PC-3 (cell line): ENCODE measurements around the gene VWC2L. TPM values are rescaled to one million over a fixed set of nuclear protein-coding genes. Genes with fewer than 3 reads are reported as not detected.

ENCODE experiments used
- ATAC-seq: fragments of 200-7000 bp; cut with Tn5 transposase; 2 replicates; pipeline ENCODE4 v1.9.1; 2020; ENCODE audit warnings: mild to moderate bottlenecking, moderate library complexity
- BruUV-seq: library from RNA; stranded (reverse); fragments of 400-500 nt; replicated peaks from 2 replicates; lab custom pipeline; 2021; lab: Mats Ljungman, UMichigan
- CTCF ChIA-PET: fragments of 300-600 bp; sonication (Branson Sonifier 250); formaldehyde crosslinking; loops from one replicate; lab custom pipeline; 2022; ENCODE audit warnings: antibody characterized with exemption; lab: Charles Lee
- POLR2A ChIA-PET: fragments of 300-600 bp; sonication (Branson Sonifier 250); formaldehyde crosslinking; loops from one replicate; lab custom pipeline; 2022; ENCODE audit warnings: antibody characterized with exemption; ENCODE audit not compliant: unreplicated experiment; lab: Charles Lee
- DNase-seq: peaks from one replicate; pipeline ENCODE4 v3.0.0-alpha.2; 2015
- H2AFZ ChIP-seq: fragments of 300-600 bp; sonication (generic); 2 replicates; pipeline ENCODE4 v1.6.0; 2016; ENCODE audit warnings: antibody characterized with exemption, low read length
- H3F3A ChIP-seq: fragments of 300-600 bp; sonication (generic); one replicate; pipeline ENCODE4 v1.6.0; 2017; ENCODE audit warnings: antibody characterized with exemption, low read length, control low read depth, mild to moderate bottlenecking; ENCODE audit not compliant: unreplicated experiment
- H3K27ac ChIP-seq: fragments of 300-600 bp; sonication (generic); 2 replicates; pipeline ENCODE4 v1.5.1; 2016; ENCODE audit warnings: mild to moderate bottlenecking, low read length
- H3K27me3 ChIP-seq: fragments of 300-600 bp; sonication (generic); 2 replicates; pipeline ENCODE4 v1.6.1; 2016; ENCODE audit warnings: low read length, mixed read lengths
- H3K36me3 ChIP-seq: fragments of 300-600 bp; sonication (generic); 2 replicates; pipeline ENCODE4 v1.6.1; 2016; ENCODE audit warnings: low read depth, mixed run types, low read length, mixed read lengths
- H3K4me1 ChIP-seq: fragments of 300-600 bp; sonication (generic); 2 replicates; pipeline ENCODE4 v1.5.1; 2016; ENCODE audit warnings: low read length; ENCODE audit not compliant: insufficient read depth
- H3K4me2 ChIP-seq: fragments of 300-600 bp; sonication (generic); 2 replicates; pipeline ENCODE4 v1.6.0; 2016; ENCODE audit warnings: low read length
- H3K4me3 ChIP-seq: fragments of 300-600 bp; sonication (generic); 2 replicates; pipeline ENCODE4 v1.5.1; 2016; ENCODE audit warnings: mild to moderate bottlenecking, low read length, mixed read lengths
- H3K79me2 ChIP-seq: fragments of 300-600 bp; sonication (generic); 2 replicates; pipeline ENCODE4 v1.6.1; 2017; ENCODE audit warnings: low read length, mixed read lengths
- H3K9ac ChIP-seq: fragments of 300-600 bp; sonication (generic); 2 replicates; pipeline ENCODE4 v1.6.0; 2016; ENCODE audit warnings: mild to moderate bottlenecking, low read length
- H3K9me2 ChIP-seq: fragments of 300-600 bp; sonication (generic); replicated peaks from 2 replicates; pipeline ENCODE4 v1.6.1; 2016; ENCODE audit warnings: mixed run types, low read length, mixed read lengths
- H3K9me3 ChIP-seq: fragments of 300-600 bp; sonication (generic); 2 replicates; pipeline ENCODE4 v1.6.1; 2016; ENCODE audit warnings: low read length, mixed read lengths
- H4K20me1 ChIP-seq: fragments of 300-600 bp; sonication (generic); 2 replicates; pipeline ENCODE4 v1.6.1; 2016; ENCODE audit warnings: low read length, mixed read lengths
- CTCF ChIP-seq: fragments of 300-600 bp; sonication (generic); conservative IDR thresholded peaks from 2 replicates; pipeline ENCODE4 v1.5.1; 2017; ENCODE audit warnings: antibody characterized with exemption, low read depth, mild to moderate bottlenecking, low read length
- EZH2 ChIP-seq: fragments of 300-600 bp; sonication (generic); IDR thresholded peaks from one replicate; pipeline ENCODE4 v1.6.1; 2017; ENCODE audit warnings: antibody characterized with exemption, mild to moderate bottlenecking, low read length; ENCODE audit not compliant: unreplicated experiment
- EZH2phosphoT487 ChIP-seq: fragments of 300-600 bp; sonication (generic); IDR thresholded peaks from 2 replicates; pipeline ENCODE4 v1.6.1; 2018; ENCODE audit warnings: mild to moderate bottlenecking, antibody characterized with exemption, low read length, borderline replicate concordance
- intact Hi-C: fragments of 100-400 bp; cut with micrococcal nuclease; formaldehyde crosslinking; loops from 2 replicates; pipeline ENCODE4 v1.9.0; 2023
- total RNA-seq: library from RNA; depleted of rRNA; stranded (reverse); fragments of >200 nt; gene quantifications from 2 replicates; pipeline ENCODE4 v1.2.3, GENCODE V29; 2014

Gene VWC2L
- total RNA-seq, 1 experiment from 2014 or later, result not detected

DNA sequence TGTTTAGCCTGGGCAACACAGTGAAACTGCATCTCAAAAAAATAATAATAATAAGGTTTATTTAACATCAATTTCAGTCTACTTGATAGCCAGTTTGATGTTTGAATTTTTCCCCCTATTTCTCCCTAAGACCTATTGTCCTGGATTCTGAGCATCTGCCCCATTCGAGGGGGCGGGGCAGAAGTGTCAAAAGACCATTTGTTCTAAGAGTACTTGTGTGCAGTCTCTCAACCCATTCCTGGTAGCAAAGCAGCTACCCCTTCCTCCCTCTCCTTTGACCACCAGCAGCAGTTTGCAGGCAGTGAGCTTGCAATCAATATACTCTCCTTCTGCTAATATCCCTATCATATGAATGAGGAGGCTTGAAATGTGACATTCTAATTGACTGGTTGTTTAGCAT is 71.9 kb downstream of the VWC2L start:
- POLR2A ChIA-PET, result no interaction called here
- no peaks in the 10 kb centered on the region for H3K9me2 ChIP-seq
- no peak for TF ChIP-seq EZH2
- no peak for TF ChIP-seq CTCF
- no peak for TF ChIP-seq EZH2phosphoT487
- no peak overlapping the region for H3K4me3 ChIP-seq
- no peaks in the 10 kb centered on the region for H3K79me2 ChIP-seq
- H3K4me2 ChIP-seq, result no peak overlapping the region
- intact Hi-C loops, result no loop called here
- no peak overlapping the region for H3K9ac ChIP-seq
- CTCF ChIA-PET, result interaction anchor here (0.7 kb wide), 1 partner anchor 126 kb away, joined by 3 read pairs; no protein-coding TSS in a partner anchor
- H3K4me1 ChIP-seq, result no peaks in the 10 kb centered on the region
- no peak overlapping the region for H2AFZ ChIP-seq
- BruUV-seq, result no TSS peak
- H3K27me3 ChIP-seq, result no peaks in the 10 kb centered on the region
- DNase-seq (no peak), ATAC-seq (no peak)
- H3K36me3 ChIP-seq, result no peaks in the 10 kb centered on the region
- H3F3A ChIP-seq, result no peaks in the 10 kb centered on the region
- H3K9me3 ChIP-seq, result no peaks in the 10 kb centered on the region
- H3K27ac ChIP-seq, result no peak overlapping the region
- no peaks in the 10 kb centered on the region for H4K20me1 ChIP-seq

GRCh38 chr2:214484239-214484638 is 73.4 kb downstream of the VWC2L start:
- H4K20me1 ChIP-seq, result no peaks in the 10 kb centered on the region
- POLR2A ChIA-PET, result interaction anchor here (0.6 kb wide), 1 partner anchor 159 kb away, joined by 3 read pairs; no protein-coding TSS in a partner anchor
- intact Hi-C loops, result no loop called here

More at GRCh38 chr2:214484239-214484638, 73.4 kb downstream of the VWC2L start:
- no peaks in the 10 kb centered on the region for H3K9me2 ChIP-seq
- TF ChIP-seq EZH2 (no peak), CTCF (no peak), EZH2phosphoT487 (no peak)
- no peak overlapping the region for H2AFZ ChIP-seq
- no TSS peak for BruUV-seq
- H3K4me1 ChIP-seq, result no peaks in the 10 kb centered on the region
- H3K4me2 ChIP-seq, result no peak overlapping the region
- no peak overlapping the region for H3K4me3 ChIP-seq
- no peaks in the 10 kb centered on the region for H3F3A ChIP-seq
- CTCF ChIA-PET, result no interaction called here
- no peak overlapping the region for H3K27ac ChIP-seq
- no peaks in the 10 kb centered on the region for H3K27me3 ChIP-seq
- no peak for ATAC-seq
- H3K36me3 ChIP-seq, result no peaks in the 10 kb centered on the region
- no peaks in the 10 kb centered on the region for H3K79me2 ChIP-seq
- DNase-seq, result no peak
- no peaks in the 10 kb centered on the region for H3K9me3 ChIP-seq
- no peak overlapping the region for H3K9ac ChIP-seq
